ENCODE data around the gene DMD. TPM values are rescaled to one million over a fixed set of nuclear protein-coding genes. Genes with fewer than 3 reads are reported as not detected.

DMD gene
- total RNA-seq, 4 donors from 2014 or later, result 2.2 to 26.7 (median 7.8) TPM

GRCh38 chrX:31679861-31680260, 1531.5 kb downstream of the DMD start:
- TF ChIP-seq POLR2A (IDR thresholded peaks at IDR 0.05) (no peak), CTCF (IDR thresholded peaks at IDR 0.05) (no peak)
- no peaks in the 10 kb centered on the region for H3K36me3 ChIP-seq
- no peaks in the 10 kb centered on the region for H3K9me3 ChIP-seq
- H3K4me1 ChIP-seq, result no peaks in the 10 kb centered on the region
- no peaks in the 10 kb centered on the region for H3K27me3 ChIP-seq
- H3K27ac ChIP-seq, result no peak overlapping the region
- intact Hi-C loops (cut with DNase I), result no loop called here
- DNase-seq, result no peak
- H3K4me3 ChIP-seq, result no peak overlapping the region

- WGBS, 2 donors, result 70 to 79% methylated on average over 3 of the region's 3 CpGs
Observed at GRCh38 chrX:31670245-31670644, 1541.1 kb downstream of the DMD start.

GRCh38 chrX:31665454-31665853, 1545.9 kb downstream of the DMD start:
- Histone ChIP-seq H3K27me3 (no peaks in the 10 kb centered on the region), H3K36me3 (no peaks in the 10 kb centered on the region), H3K4me3 (no peak overlapping the region), H3K27ac (no peak overlapping the region), H3K9me3 (no peaks in the 10 kb centered on the region), H3K4me1 (no peaks in the 10 kb centered on the region)
- TF ChIP-seq POLR2A (IDR thresholded peaks at IDR 0.05) (no peak), CTCF (IDR thresholded peaks at IDR 0.05) (no peak)
- DNase-seq, result no peak
- WGBS, 2 donors, result 50 to 63% methylated on average over 4 of the region's 4 CpGs
- intact Hi-C loops (cut with DNase I), result no loop called here

More at GRCh38 chrX:31670245-31670644, 1541.1 kb downstream of the DMD start:
- intact Hi-C loops (cut with DNase I), result no loop called here
- no peak for TF ChIP-seq POLR2A (IDR thresholded peaks at IDR 0.05)
- TF ChIP-seq CTCF (IDR thresholded peaks at IDR 0.05), result no peak
- H3K9me3 ChIP-seq, result no peaks in the 10 kb centered on the region
- H3K4me3 ChIP-seq, result no peak overlapping the region
- DNase-seq, result no peak
- no peaks in the 10 kb centered on the region for H3K27me3 ChIP-seq
- no peak overlapping the region for H3K27ac ChIP-seq
- H3K4me1 ChIP-seq, result no peaks in the 10 kb centered on the region
- no peaks in the 10 kb centered on the region for H3K36me3 ChIP-seq

- intact Hi-C loops (cut with DNase I), result no loop called here
- no peak for TF ChIP-seq CTCF (IDR thresholded peaks at IDR 0.05)
- TF ChIP-seq POLR2A (IDR thresholded peaks at IDR 0.05), result no peak
- 66 to 67% methylated on average over 3 to 6 of the region's 6 CpGs for WGBS, 2 donors
- Histone ChIP-seq H3K4me1 (no peaks in the 10 kb centered on the region), H3K27ac (no peak overlapping the region), H3K9me3 (no peaks in the 10 kb centered on the region), H3K27me3 (no peaks in the 10 kb centered on the region), H3K4me3 (no peak overlapping the region), H3K36me3 (no peaks in the 10 kb centered on the region)
- no peak for DNase-seq
Observed at GRCh38 chrX:31663172-31663571, 1548.2 kb downstream of the DMD start.

GRCh38 chrX:31661280-31661810, 1550.0 kb downstream of the DMD start:
- DNase-seq, result no peak
- H3K27ac ChIP-seq, result no peak overlapping the region
- no peak for TF ChIP-seq POLR2A (IDR thresholded peaks at IDR 0.05)
- TF ChIP-seq CTCF (IDR thresholded peaks at IDR 0.05), result no peak
- H3K4me1 ChIP-seq, result no peaks in the 10 kb centered on the region
- 46 to 65% methylated on average over 2 of the region's 2 CpGs for WGBS, 2 donors
- H3K9me3 ChIP-seq, result no peaks in the 10 kb centered on the region
- intact Hi-C loops (cut with DNase I), result no loop called here
- H3K36me3 ChIP-seq, result no peaks in the 10 kb centered on the region
- H3K27me3 ChIP-seq, result no peaks in the 10 kb centered on the region
- no peak overlapping the region for H3K4me3 ChIP-seq
